Measurements from ENCODE around the gene NT5DC3. TPM values are rescaled to one million over a fixed set of nuclear protein-coding genes. Genes with fewer than 3 reads are reported as not detected.

NT5DC3 gene
- total RNA-seq, 4 donors from 2014 or later = 12.7 to 16.7 (median 16.2) TPM

- no peak for TF ChIP-seq POLR2A (IDR thresholded peaks at IDR 0.05)
- no peak for TF ChIP-seq EP300 (IDR thresholded peaks at IDR 0.05)
- no peak for TF ChIP-seq CTCF (IDR thresholded peaks at IDR 0.05)
- 89 to 92% methylated on average over 8 of the region's 8 CpGs for WGBS, 2 donors
- Histone ChIP-seq H3K9me3 (no peaks in the 10 kb centered on the region), H3K27ac (no peak overlapping the region), H3K27me3 (no peaks in the 10 kb centered on the region), H3K36me3 (no peaks in the 10 kb centered on the region), H3K4me1 (peaks cover 0 to 20% (median 12%) of the 10 kb centered on the region in 4 donors), H3K4me3 (no peak overlapping the region)
- no peak for DNase-seq (ENCODE audit: low spot score in 2 of 2)
Observed at GRCh38 chr12:103855896-103856657, 15.0 kb upstream of the NT5DC3 start.

- Histone ChIP-seq H3K9me3 (no peaks in the 10 kb centered on the region), H3K27ac (no peak overlapping the region), H3K4me3 (no peak overlapping the region), H3K4me1 (peaks cover 0 to 29% (median 16%) of the 10 kb centered on the region in 4 donors), H3K36me3 (no peaks in the 10 kb centered on the region), H3K27me3 (no peaks in the 10 kb centered on the region)
- DNase-seq (ENCODE audit: low spot score in 2 of 2) = no peak
- TF ChIP-seq EP300 (IDR thresholded peaks at IDR 0.05) (no peak), CTCF (IDR thresholded peaks at IDR 0.05) (no peak), POLR2A (IDR thresholded peaks at IDR 0.05) (no peak)
- WGBS, 2 donors = 86 to 91% methylated on average over 8 of the region's 8 CpGs
Observed at GRCh38 chr12:103855036-103855712, 14.1 kb upstream of the NT5DC3 start.

- Histone ChIP-seq H3K9me3 (no peaks in the 10 kb centered on the region), H3K36me3 (no peaks in the 10 kb centered on the region), H3K27ac (no peak overlapping the region), H3K4me1 (peaks cover 0 to 36% (median 20%) of the 10 kb centered on the region in 4 donors), H3K4me3 (no peak overlapping the region), H3K27me3 (no peaks in the 10 kb centered on the region)
- 96 to 97% methylated on average over 6 of the region's 6 CpGs for WGBS, 2 donors
- DNase-seq (ENCODE audit: low spot score in 2 of 2) = no peak
- TF ChIP-seq CTCF (IDR thresholded peaks at IDR 0.05) (no peak), EP300 (IDR thresholded peaks at IDR 0.05) (no peak), POLR2A (IDR thresholded peaks at IDR 0.05) (no peak)
Observed at GRCh38 chr12:103854372-103854973, 13.4 kb upstream of the NT5DC3 start.

GRCh38 chr12:103852498-103852997 is 11.5 kb upstream of the NT5DC3 start:
- 61 to 63% methylated on average over 3 of the region's 3 CpGs for WGBS, 2 donors
- Histone ChIP-seq H3K27me3 (no peaks in the 10 kb centered on the region), H3K36me3 (no peaks in the 10 kb centered on the region), H3K4me3 (no peak overlapping the region), H3K27ac (peak overlapping the region in 2 of 4 donors; percentile 63 to 81), H3K4me1 (peaks cover 0 to 52% (median 23%) of the 10 kb centered on the region in 4 donors), H3K9me3 (no peaks in the 10 kb centered on the region)
- TF ChIP-seq CTCF (IDR thresholded peaks at IDR 0.05) = no peak
- no peak for TF ChIP-seq POLR2A (IDR thresholded peaks at IDR 0.05)
- no peak for TF ChIP-seq EP300 (IDR thresholded peaks at IDR 0.05)
- no peak for DNase-seq (ENCODE audit: low spot score in 2 of 2)

Measured in tibial nerve (tissue), 4 donors.